Nephron progenitor cell (in vitro differentiated cells): Measurements from ENCODE around the gene IRF2BP2.

ENCODE experiments used
- DNase-seq: peaks from one replicate; pipeline ENCODE4 v3.0.0; 2021
- H3K27ac Mint-ChIP-seq: 2 replicates; pipeline ENCODE4 v1.8.0; 2021; ENCODE audit warnings: mild to moderate bottlenecking, moderate library complexity, mixed read lengths
- H3K27me3 Mint-ChIP-seq: 2 replicates; pipeline ENCODE4 v1.8.0; 2021; ENCODE audit warnings: mild to moderate bottlenecking, low read depth, mixed read lengths; ENCODE audit not compliant: poor library complexity
- H3K36me3 Mint-ChIP-seq: 2 replicates; pipeline ENCODE4 v1.8.0; 2021; ENCODE audit warnings: low read depth, mixed read lengths
- H3K4me1 Mint-ChIP-seq: 2 replicates; pipeline ENCODE4 v1.8.0; 2021; ENCODE audit warnings: mixed read lengths
- H3K4me3 Mint-ChIP-seq: 2 replicates; pipeline ENCODE4 v1.8.0; 2021; ENCODE audit warnings: mild to moderate bottlenecking, moderate library complexity, mixed read lengths
- H3K9me3 Mint-ChIP-seq: 2 replicates; pipeline ENCODE4 v1.8.0; 2021; ENCODE audit warnings: mild to moderate bottlenecking, moderate library complexity, mixed read lengths
- TF ChIP-seq, protein P1 (sequence below): fragments of 200-600 bp; sonication (generic); IDR thresholded peaks from 2 replicates; pipeline ENCODE4 v1.5.0; 2021; ENCODE audit warnings: antibody characterized with exemption

Gene IRF2BP2

DNA sequence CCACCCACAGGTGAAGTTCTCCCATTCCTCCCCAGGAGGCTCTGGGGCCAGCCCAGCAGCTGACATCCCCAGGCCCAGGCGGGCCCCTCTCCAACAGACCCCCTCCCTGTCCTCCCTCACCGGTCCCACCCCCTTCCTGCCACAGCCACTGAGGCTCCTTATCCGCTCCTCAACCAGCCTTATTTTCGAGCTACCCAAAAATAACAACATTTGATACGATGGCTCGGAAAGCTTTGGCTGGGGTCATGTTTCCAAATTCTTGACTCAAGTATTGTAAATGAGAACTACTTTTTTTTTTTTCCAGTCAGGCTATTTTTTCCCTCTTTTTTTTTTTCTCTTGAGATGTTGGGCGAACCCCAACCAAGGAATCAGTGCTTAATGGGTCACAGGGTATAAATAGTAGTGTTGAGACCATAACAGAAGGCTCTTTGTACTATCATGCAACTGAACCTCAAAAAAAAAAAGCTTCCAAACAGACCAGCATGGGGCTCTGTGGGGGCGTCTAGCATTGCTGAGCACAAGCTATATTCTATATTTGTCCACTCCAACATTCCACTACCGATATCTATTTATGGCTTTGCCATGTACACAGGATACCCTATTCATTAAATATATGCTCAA is 27.2 kb downstream of the IRF2BP2 start:
- Mint-ChIP-seq H3K9me3 (no peaks in the 10 kb centered on the region), H3K27ac (no peak overlapping the region), H3K36me3 (no peaks in the 10 kb centered on the region), H3K4me3 (no peak overlapping the region), H3K27me3 (peaks cover 9% of the 10 kb centered on the region), H3K4me1 (peaks cover 70% of the 10 kb centered on the region)
- no peak for DNase-seq
- TF ChIP-seq, protein P1, sequence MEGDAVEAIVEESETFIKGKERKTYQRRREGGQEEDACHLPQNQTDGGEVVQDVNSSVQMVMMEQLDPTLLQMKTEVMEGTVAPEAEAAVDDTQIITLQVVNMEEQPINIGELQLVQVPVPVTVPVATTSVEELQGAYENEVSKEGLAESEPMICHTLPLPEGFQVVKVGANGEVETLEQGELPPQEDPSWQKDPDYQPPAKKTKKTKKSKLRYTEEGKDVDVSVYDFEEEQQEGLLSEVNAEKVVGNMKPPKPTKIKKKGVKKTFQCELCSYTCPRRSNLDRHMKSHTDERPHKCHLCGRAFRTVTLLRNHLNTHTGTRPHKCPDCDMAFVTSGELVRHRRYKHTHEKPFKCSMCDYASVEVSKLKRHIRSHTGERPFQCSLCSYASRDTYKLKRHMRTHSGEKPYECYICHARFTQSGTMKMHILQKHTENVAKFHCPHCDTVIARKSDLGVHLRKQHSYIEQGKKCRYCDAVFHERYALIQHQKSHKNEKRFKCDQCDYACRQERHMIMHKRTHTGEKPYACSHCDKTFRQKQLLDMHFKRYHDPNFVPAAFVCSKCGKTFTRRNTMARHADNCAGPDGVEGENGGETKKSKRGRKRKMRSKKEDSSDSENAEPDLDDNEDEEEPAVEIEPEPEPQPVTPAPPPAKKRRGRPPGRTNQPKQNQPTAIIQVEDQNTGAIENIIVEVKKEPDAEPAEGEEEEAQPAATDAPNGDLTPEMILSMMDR: no peak

DNA sequence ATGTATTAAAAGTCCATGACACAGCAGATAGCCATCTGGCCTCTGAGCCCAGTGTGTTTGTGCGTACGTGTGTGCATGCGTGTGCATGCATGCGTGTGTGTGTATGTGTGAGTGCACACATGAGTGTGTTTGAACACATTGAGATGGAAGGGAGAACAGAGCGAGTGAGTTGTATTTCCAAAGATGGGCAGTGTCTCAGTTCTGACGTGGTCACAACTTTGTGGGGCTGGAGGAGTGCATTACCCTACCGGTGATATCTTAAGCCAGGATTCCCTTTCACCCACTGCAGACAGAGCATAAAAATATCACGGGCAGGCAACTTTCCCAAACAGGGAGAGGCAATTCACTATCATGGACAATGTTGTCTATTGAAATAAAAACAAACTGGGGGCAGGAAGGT is 27.8 kb downstream of the IRF2BP2 start:
- Mint-ChIP-seq H3K36me3 (no peaks in the 10 kb centered on the region), H3K27ac (no peak overlapping the region), H3K4me1 (peaks cover 65% of the 10 kb centered on the region), H3K9me3 (no peaks in the 10 kb centered on the region), H3K27me3 (peaks cover 9% of the 10 kb centered on the region), H3K4me3 (peak overlapping the region; percentile 34)
- TF ChIP-seq, protein P1: no peak
- DNase-seq: no peak

DNA sequence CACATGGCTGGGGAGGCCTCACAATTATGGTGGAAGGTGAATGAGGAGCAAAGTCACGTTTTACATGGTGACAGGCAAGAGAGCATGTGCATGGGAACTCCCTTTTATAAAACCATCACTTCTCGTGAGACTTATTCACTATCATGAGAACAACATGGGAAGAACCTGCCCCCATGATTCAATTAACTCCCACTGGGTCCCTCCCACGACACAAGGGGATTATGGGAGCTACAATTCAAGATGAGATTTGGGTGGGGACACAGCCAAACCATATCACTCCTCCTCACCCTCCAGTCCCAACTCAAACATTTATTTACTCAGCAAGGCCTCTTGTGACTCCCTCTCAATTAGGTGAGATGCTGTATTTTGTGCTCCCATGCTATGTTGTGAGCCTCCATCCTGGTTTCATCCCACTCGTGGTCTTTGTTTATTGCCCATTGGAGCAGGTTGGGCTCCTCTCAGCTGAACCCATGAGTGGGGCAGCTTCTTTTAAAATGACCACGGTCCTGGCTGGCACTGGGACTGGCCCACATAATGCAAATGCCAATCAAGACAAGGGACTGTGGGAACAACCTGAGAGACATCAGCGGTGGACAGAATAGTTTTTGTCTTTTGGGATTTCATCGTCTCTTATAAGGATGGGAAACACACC is 28.8 kb downstream of the IRF2BP2 start:
- Mint-ChIP-seq H3K4me3 (peak overlapping the region; percentile 31), H3K27me3 (peaks cover 9% of the 10 kb centered on the region), H3K4me1 (peaks cover 55% of the 10 kb centered on the region), H3K9me3 (no peaks in the 10 kb centered on the region), H3K36me3 (no peaks in the 10 kb centered on the region), H3K27ac (no peak overlapping the region)
- TF ChIP-seq, protein P1: no peak
- DNase-seq: no peak

- Mint-ChIP-seq H3K36me3 (no peaks in the 10 kb centered on the region), H3K4me3 (no peak overlapping the region), H3K4me1 (peaks cover 43% of the 10 kb centered on the region), H3K9me3 (no peaks in the 10 kb centered on the region), H3K27me3 (peaks cover 9% of the 10 kb centered on the region), H3K27ac (no peak overlapping the region)
- TF ChIP-seq, protein P1: no peak
- DNase-seq: no peak
Measured at GRCh38 chr1:234579967-234580366, 30.0 kb downstream of the IRF2BP2 start.

- Mint-ChIP-seq H3K36me3 (no peaks in the 10 kb centered on the region), H3K27me3 (peaks cover 5% of the 10 kb centered on the region), H3K4me1 (peaks cover 33% of the 10 kb centered on the region), H3K4me3 (no peak overlapping the region), H3K27ac (peak overlapping the region; percentile 11), H3K9me3 (no peaks in the 10 kb centered on the region)
- DNase-seq: no peak
- TF ChIP-seq, protein P1: no peak
Measured at GRCh38 chr1:234578735-234579134, 31.2 kb downstream of the IRF2BP2 start.

DNA sequence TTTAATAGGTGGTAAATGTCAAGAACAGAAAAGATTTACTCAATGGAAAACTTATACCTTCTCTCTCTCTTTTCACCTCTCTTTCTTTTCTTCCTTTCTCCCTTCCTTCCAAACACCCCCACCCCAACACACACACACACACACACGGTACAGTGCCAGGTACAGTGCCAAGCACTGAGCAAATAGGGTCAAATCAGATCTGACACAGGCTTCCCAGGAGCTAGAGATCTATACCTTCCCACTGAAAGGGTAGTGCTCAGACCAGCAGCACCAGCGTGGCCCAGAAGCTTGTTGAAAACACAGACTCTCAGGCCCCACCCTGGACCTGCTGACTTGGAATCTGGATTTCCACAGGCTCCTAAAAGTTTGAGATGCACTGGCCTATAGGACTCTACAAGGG is 31.9 kb downstream of the IRF2BP2 start:
- DNase-seq: no peak
- Mint-ChIP-seq H3K4me3 (no peak overlapping the region), H3K4me1 (peaks cover 33% of the 10 kb centered on the region), H3K27ac (no peak overlapping the region), H3K9me3 (no peaks in the 10 kb centered on the region), H3K27me3 (peaks cover 10% of the 10 kb centered on the region), H3K36me3 (no peaks in the 10 kb centered on the region)
- TF ChIP-seq, protein P1: no peak
